Left lung (tissue), 10 donors: ENCODE measurements around the gene BMPR1A. TPM values are rescaled to one million over a fixed set of nuclear protein-coding genes. Genes with fewer than 3 reads are reported as not detected.

Experiments
- ATAC-seq: fragments of 200-7000 bp; cut with Tn5 transposase; one replicate; pipeline ENCODE4 v1.9.1; 2020; ENCODE audit warnings: moderate library complexity
- DNase-seq, 4 donors: peaks; one replicate each; pipeline ENCODE4 v3.0.0-alpha.2; 2013 to 2020
- H3K27ac ChIP-seq, 2 donors: fragments of 200-600 bp; sonication (generic) in 1 of 2; one replicate each; pipeline versions ENCODE4 v1.5.0 to v1.8.0; 2020 to 2021
- H3K27me3 ChIP-seq, 2 donors: fragments of 200-600 bp; sonication (generic) in 1 of 2; one replicate each; pipeline versions ENCODE4 v1.5.0 to v1.8.0; 2020 to 2021
- H3K36me3 ChIP-seq, 2 donors: fragments of 200-600 bp; sonication (generic) in 1 of 2; one replicate each; pipeline versions ENCODE4 v1.5.0 to v1.8.0; 2020 to 2021
- H3K4me1 ChIP-seq, 2 donors: fragments of 200-600 bp; one replicate each; pipeline ENCODE4 v1.8.0; 2021
- H3K4me3 ChIP-seq, 2 donors: fragments of 200-600 bp; sonication (generic) in 1 of 2; one replicate each; pipeline versions ENCODE4 v1.5.0 to v1.8.0; 2020 to 2021; ENCODE audit warnings: mild to moderate bottlenecking in 1 of 2
- H3K9me3 ChIP-seq, 2 donors: fragments of 200-600 bp; sonication (generic) in 1 of 2; one replicate each; pipeline versions ENCODE4 v1.5.0 to v1.8.0; 2020 to 2021
- intact Hi-C, 2 donors: fragments of 100-400 bp; cut with DNase I; formaldehyde crosslinking; loops; one replicate each; pipeline versions ENCODE4 v1.11.2 to v1.14.2; 2022
- polyA plus RNA-seq, 6 donors: library from polyadenylated mRNA; unstranded; fragments of 120-200 nt; gene quantifications; one replicate each; pipeline ENCODE4 v1.2.1, GENCODE V29; 2013; ENCODE audit not compliant: insufficient read length in 6 of 6
- total RNA-seq, 2 donors: library from RNA; stranded (reverse); fragmentation: NEBNext Ultra II Directional; extraction: Animal tissue kit (Norgen Biotek cat#: 25700); gene quantifications; one replicate each; pipeline ENCODE4 v1.2.1, GENCODE V29; 2021
- TF ChIP-seq, protein P1 (sequence below), 2 donors: fragments of 200-600 bp; sonication (generic) in 1 of 2; IDR thresholded peaks; one replicate each; pipeline versions ENCODE4 v1.5.0 to v1.8.0; 2021; ENCODE audit warnings: antibody characterized with exemption in 2 of 2
- donor health status: DM: no; HTN: yes; CAD: no.
- donor health status: DM: no; HTN: no; CAD: no.

Gene BMPR1A
- total and polyA plus RNA-seq, 8 donors: 33.4 to 87.2 (median 72.9) TPM

DNA sequence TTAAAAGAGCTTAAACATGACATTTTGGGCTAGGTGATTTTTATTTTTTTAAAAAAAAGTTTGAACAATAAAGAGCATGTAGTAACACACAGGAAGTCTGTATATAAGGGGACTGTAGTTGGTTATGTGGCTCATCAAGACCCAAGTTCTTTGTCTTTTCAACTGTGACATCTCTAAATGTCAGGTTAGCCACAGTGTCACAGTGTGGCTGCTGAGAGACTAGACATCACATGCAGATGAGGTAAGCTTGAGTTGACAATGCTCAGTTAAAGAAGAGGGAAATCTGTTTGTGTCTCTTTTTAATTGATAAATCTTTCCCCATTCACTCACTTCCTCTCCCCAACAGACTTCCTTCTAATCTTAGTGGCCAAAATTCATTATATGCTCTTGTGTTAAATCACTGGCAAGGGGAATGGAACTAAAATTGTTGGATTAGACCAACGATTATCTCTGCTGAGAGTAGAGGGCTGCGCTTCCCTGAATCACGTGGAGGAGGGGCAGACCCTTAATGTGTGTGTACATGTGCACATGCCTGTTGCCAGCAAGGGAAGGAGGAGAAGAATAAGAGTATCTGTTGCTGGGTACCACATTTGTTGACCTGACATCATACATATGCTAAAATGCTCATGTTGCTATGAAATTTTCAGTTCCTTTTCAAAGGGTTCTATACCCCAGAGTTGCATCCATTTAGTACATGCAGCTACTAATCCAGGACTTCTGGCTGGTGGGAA, 122.7 kb downstream of the BMPR1A start:
- Histone ChIP-seq H3K9me3 (no peaks in the 10 kb centered on the region), H3K27me3 (no peaks in the 10 kb centered on the region), H3K36me3 (no peaks in the 10 kb centered on the region), H3K4me3 (no peak overlapping the region), H3K4me1 (no peaks in the 10 kb centered on the region), H3K27ac (no peak overlapping the region)
- DNase-seq (no peak), ATAC-seq (no peak)
- intact Hi-C loops: no loop called here
- TF ChIP-seq, protein P1, sequence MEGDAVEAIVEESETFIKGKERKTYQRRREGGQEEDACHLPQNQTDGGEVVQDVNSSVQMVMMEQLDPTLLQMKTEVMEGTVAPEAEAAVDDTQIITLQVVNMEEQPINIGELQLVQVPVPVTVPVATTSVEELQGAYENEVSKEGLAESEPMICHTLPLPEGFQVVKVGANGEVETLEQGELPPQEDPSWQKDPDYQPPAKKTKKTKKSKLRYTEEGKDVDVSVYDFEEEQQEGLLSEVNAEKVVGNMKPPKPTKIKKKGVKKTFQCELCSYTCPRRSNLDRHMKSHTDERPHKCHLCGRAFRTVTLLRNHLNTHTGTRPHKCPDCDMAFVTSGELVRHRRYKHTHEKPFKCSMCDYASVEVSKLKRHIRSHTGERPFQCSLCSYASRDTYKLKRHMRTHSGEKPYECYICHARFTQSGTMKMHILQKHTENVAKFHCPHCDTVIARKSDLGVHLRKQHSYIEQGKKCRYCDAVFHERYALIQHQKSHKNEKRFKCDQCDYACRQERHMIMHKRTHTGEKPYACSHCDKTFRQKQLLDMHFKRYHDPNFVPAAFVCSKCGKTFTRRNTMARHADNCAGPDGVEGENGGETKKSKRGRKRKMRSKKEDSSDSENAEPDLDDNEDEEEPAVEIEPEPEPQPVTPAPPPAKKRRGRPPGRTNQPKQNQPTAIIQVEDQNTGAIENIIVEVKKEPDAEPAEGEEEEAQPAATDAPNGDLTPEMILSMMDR (IDR thresholded peaks at IDR 0.05): no peak

DNA sequence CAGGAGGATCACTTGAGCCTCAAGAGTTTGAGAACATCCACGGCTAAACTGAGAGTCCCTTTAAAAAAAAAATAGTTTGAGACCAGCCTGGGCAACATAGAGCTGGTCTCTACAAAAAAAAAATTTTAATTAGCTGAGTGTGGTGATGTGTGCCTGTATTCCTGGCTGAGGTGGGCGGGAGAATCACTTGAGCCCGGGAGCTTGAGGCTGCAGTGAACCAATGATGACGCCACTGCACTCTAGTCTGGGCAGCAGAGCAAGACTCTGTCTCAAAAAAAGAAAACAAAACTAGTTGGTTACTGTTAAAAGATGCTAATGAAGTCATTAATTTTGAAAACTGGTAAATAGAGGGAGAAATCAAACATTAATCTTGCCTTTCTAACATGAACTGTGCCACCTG, 124.6 kb downstream of the BMPR1A start:
- intact Hi-C loops: no loop called here
- ATAC-seq (no peak), DNase-seq (no peak)
- Histone ChIP-seq H3K9me3 (no peaks in the 10 kb centered on the region), H3K36me3 (no peaks in the 10 kb centered on the region), H3K27ac (no peak overlapping the region), H3K4me1 (no peaks in the 10 kb centered on the region), H3K27me3 (no peaks in the 10 kb centered on the region), H3K4me3 (no peak overlapping the region)
- TF ChIP-seq, protein P1 (IDR thresholded peaks at IDR 0.05): no peak

DNA sequence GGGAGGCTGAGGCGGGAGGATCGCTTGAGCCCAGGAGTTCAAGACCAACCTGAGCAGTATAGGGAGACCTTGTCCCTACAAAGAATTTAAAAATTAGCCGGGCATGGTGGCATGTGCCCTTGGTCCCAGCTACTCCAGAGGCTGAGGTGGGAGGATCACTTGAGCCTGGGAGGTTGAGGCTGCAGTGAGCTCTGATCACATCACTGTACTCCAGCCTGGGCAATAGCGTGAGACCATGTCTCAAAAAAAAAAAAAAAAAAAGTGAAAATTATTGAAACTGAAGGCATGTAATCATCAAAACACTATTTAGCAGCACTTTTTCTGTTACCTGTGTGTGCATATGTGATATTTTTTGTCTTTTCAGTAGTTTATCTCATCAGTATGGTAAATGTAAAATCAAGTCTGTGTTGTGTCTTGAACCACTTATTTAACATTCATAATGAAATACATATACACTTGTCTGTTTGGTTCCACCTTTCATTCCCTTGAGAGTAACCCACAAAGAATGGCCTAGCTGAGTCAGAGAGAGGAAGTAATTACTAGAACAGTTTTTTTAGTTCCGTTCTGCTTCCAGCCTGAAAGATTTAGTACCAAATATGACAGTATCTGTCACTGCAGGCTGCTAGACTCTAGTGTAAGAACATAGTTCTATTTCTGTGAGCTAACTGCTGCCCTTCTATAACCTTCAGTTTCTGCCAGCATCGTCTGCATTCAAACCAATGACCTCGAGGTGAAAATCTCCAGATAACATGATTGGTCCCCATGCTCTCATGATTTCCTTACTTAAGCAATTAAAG, 132.4 kb downstream of the BMPR1A start:
- Histone ChIP-seq H3K4me1 (no peaks in the 10 kb centered on the region), H3K27me3 (no peaks in the 10 kb centered on the region), H3K9me3 (no peaks in the 10 kb centered on the region), H3K4me3 (no peak overlapping the region), H3K36me3 (no peaks in the 10 kb centered on the region), H3K27ac (no peak overlapping the region)
- DNase-seq (no peak), ATAC-seq (peak; percentile 27)
- intact Hi-C loops: no loop called here
- TF ChIP-seq, protein P1 (IDR thresholded peaks at IDR 0.05): no peak

DNA sequence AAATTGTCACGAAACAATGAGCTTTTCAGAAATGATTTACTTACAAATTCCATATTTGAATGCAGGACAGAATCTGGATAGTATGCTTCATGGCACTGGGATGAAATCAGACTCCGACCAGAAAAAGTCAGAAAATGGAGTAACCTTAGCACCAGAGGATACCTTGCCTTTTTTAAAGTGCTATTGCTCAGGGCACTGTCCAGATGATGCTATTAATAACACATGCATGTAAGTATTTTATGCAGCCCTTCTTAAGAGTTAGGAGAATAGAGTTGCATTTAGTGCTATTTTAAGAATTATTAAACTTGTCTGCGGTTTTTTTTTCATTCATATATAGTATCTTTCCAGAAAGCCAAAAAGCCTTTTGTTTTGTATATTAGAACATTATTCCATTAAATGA, 133.6 kb downstream of the BMPR1A start:
- TF ChIP-seq, protein P1 (IDR thresholded peaks at IDR 0.05): no peak
- Histone ChIP-seq H3K4me1 (no peaks in the 10 kb centered on the region), H3K4me3 (no peak overlapping the region), H3K27me3 (no peaks in the 10 kb centered on the region), H3K27ac (no peak overlapping the region), H3K9me3 (no peaks in the 10 kb centered on the region), H3K36me3 (no peaks in the 10 kb centered on the region)
- intact Hi-C loops: no loop called here
- ATAC-seq: no peak
- no peak for DNase-seq

DNA sequence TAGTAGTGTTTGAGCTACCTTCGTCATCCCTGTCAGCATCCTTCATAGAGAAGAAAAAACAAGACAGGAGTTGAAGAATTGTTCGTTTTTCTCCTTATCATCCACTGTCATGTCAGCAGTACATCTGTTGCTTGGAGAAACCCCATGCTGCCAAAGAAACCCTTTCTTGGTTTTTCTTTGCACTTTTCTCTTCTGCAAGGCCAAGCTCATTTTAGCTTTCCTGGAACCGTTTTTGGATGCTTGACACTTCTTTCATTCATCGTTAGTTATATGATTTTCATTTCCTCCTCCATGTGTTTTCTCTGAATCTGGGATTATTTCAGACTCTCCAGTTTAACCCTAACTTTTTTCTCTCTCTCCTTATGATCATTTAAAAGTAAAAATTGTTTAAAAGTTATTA, 142.1 kb downstream of the BMPR1A start:
- Histone ChIP-seq H3K4me3 (no peak overlapping the region), H3K9me3 (no peaks in the 10 kb centered on the region), H3K27me3 (peaks cover 0 to 4% of the 10 kb centered on the region in 2 donors), H3K27ac (no peak overlapping the region), H3K36me3 (no peaks in the 10 kb centered on the region), H3K4me1 (peaks cover 0 to 5% of the 10 kb centered on the region in 2 donors)
- ATAC-seq: no peak
- intact Hi-C loops: no loop called here
- TF ChIP-seq, protein P1 (IDR thresholded peaks at IDR 0.05): no peak
- no peak for DNase-seq
